H9 (cell line): ENCODE results near the gene LCP1. TPM values are rescaled to one million over a fixed set of nuclear protein-coding genes. Genes with fewer than 3 reads are reported as not detected.

Source experiments
- DNase-seq: peaks from one replicate; pipeline ENCODE4 v3.0.0-alpha.2; 2017
- H2AFZ ChIP-seq: one replicate; pipeline ENCODE4 v1.6.1; 2013; ENCODE audit warnings: mild to moderate bottlenecking, low read length, control low read depth, moderate library complexity
- H2AK5ac ChIP-seq: 2 replicates; pipeline ENCODE4 v1.6.1; 2013; ENCODE audit warnings: low read length, control low read depth, mixed read lengths; ENCODE audit not compliant: insufficient read length
- H2BK120ac ChIP-seq: one replicate; pipeline ENCODE4 v1.6.1; 2013; ENCODE audit warnings: low read depth, mild to moderate bottlenecking, low read length, control low read depth, inconsistent platforms; ENCODE audit not compliant: poor library complexity, severe bottlenecking
- H2BK12ac ChIP-seq: 2 replicates; pipeline ENCODE4 v1.6.1; 2013; ENCODE audit warnings: low read length, control low read depth, mixed read lengths, low read depth; ENCODE audit not compliant: insufficient read length
- H2BK15ac ChIP-seq: 2 replicates; pipeline ENCODE4 v1.6.1; 2013; ENCODE audit warnings: low read depth, low read length, control low read depth
- H2BK20ac ChIP-seq: one replicate; pipeline ENCODE4 v1.6.1; 2013; ENCODE audit warnings: low read depth, mild to moderate bottlenecking, low read length, control low read depth, inconsistent platforms; ENCODE audit not compliant: poor library complexity, severe bottlenecking
- H2BK5ac ChIP-seq: 2 replicates; pipeline ENCODE4 v1.6.1; 2013; ENCODE audit warnings: low read length, control low read depth, mixed read lengths; ENCODE audit not compliant: insufficient read length
- H3K14ac ChIP-seq: 2 replicates; pipeline ENCODE4 v1.6.1; 2013; ENCODE audit warnings: low read length, control low read depth; ENCODE audit not compliant: insufficient read depth
- H3K18ac ChIP-seq: 2 replicates; pipeline ENCODE4 v1.6.1; 2013; ENCODE audit warnings: low read depth, mild to moderate bottlenecking, mixed read lengths, low read length, control low read depth; ENCODE audit not compliant: insufficient read length
- H3K23ac ChIP-seq: 2 replicates; pipeline ENCODE4 v1.6.1; 2013; ENCODE audit warnings: low read length, control low read depth, mixed read lengths, low read depth; ENCODE audit not compliant: insufficient read length
- H3K23me2 ChIP-seq: 2 replicates; pipeline ENCODE4 v1.6.1; 2013; ENCODE audit warnings: low read depth, mild to moderate bottlenecking, mixed read lengths, low read length, control low read depth; ENCODE audit not compliant: insufficient read length, poor library complexity, severe bottlenecking
- H3K27ac ChIP-seq: 2 replicates; pipeline ENCODE4 v1.5.1; 2013; ENCODE audit warnings: low read length, control low read depth, mixed read lengths, low read depth; ENCODE audit not compliant: insufficient read length
- H3K27me3 ChIP-seq: 2 replicates; pipeline ENCODE4 v1.6.1; 2013; ENCODE audit warnings: low read length, control low read depth, inconsistent platforms; ENCODE audit not compliant: insufficient read depth
- H3K4ac ChIP-seq: 2 replicates; pipeline ENCODE4 v1.6.1; 2013; ENCODE audit warnings: low read depth, mild to moderate bottlenecking, control low read depth, inconsistent platforms, low read length, moderate library complexity
- H3K4me1 ChIP-seq: 2 replicates; pipeline ENCODE4 v1.6.1; 2013; ENCODE audit warnings: low read length, control low read depth, inconsistent platforms; ENCODE audit not compliant: insufficient read depth
- H3K4me2 ChIP-seq: 2 replicates; pipeline ENCODE4 v1.6.1; 2013; ENCODE audit warnings: low read length, control low read depth, mixed read lengths; ENCODE audit not compliant: insufficient read length, insufficient read depth
- H3K56ac ChIP-seq: 2 replicates; pipeline ENCODE4 v1.6.1; 2013; ENCODE audit warnings: low read depth, mild to moderate bottlenecking, mixed read lengths, low read length, control low read depth; ENCODE audit not compliant: insufficient read length
- H3K79me1 ChIP-seq: 2 replicates; pipeline ENCODE4 v1.6.1; 2013; ENCODE audit warnings: low read depth, mild to moderate bottlenecking, moderate library complexity, low read length, control low read depth, inconsistent platforms; ENCODE audit not compliant: insufficient read depth, poor library complexity, severe bottlenecking
- H3K79me2 ChIP-seq: 2 replicates; pipeline ENCODE4 v1.6.1; 2013; ENCODE audit warnings: low read length, control low read depth, inconsistent platforms; ENCODE audit not compliant: insufficient read depth
- H3K9ac ChIP-seq: 2 replicates; pipeline ENCODE4 v1.6.1; 2013; ENCODE audit warnings: low read length, control low read depth, mixed read lengths; ENCODE audit not compliant: insufficient read length; ENCODE audit errors: extremely low read depth
- H3K9me3 ChIP-seq: one replicate; pipeline ENCODE4 v1.6.1; 2013; ENCODE audit warnings: low read depth, low read length, inconsistent platforms; ENCODE audit not compliant: control insufficient read depth
- H3T11ph ChIP-seq: one replicate; pipeline ENCODE4 v1.6.1; 2013; ENCODE audit warnings: mild to moderate bottlenecking, low read length, control low read depth, inconsistent platforms
- H4K20me1 ChIP-seq: one replicate; pipeline ENCODE4 v1.6.1; 2013; ENCODE audit not compliant: control insufficient read depth, insufficient read length, insufficient read depth
- H4K5ac ChIP-seq: 2 replicates; pipeline ENCODE4 v1.6.1; 2013; ENCODE audit warnings: low read depth, mild to moderate bottlenecking, mixed read lengths, low read length, control low read depth; ENCODE audit not compliant: insufficient read length
- H4K8ac ChIP-seq: replicated peaks from 2 replicates; pipeline ENCODE4 v1.6.1; 2013; ENCODE audit warnings: low read length, control low read depth, mixed read lengths, low read depth; ENCODE audit not compliant: insufficient read length
- H4K91ac ChIP-seq: 2 replicates; pipeline ENCODE4 v1.6.1; 2013; ENCODE audit warnings: low read depth, mild to moderate bottlenecking, moderate library complexity, mixed read lengths, low read length, control low read depth; ENCODE audit not compliant: insufficient read length
- H3K27ac Mint-ChIP-seq, 3 experiments: 2 replicates in 2 of 3; 3 replicates in 1 of 3; pipeline ENCODE4 v1.8.0; 2020 to 2021; ENCODE audit warnings: mixed read lengths in 3 of 3, mild to moderate bottlenecking in 1 of 3, moderate library complexity in 1 of 3
- H3K27me3 Mint-ChIP-seq: 2 replicates; pipeline ENCODE4 v1.8.0; 2021; ENCODE audit warnings: low read depth, mild to moderate bottlenecking, moderate library complexity, mixed read lengths
- H3K36me3 Mint-ChIP-seq, 3 experiments: 2 replicates in 2 of 3; 3 replicates in 1 of 3; pipeline ENCODE4 v1.8.0; 2020 to 2021; ENCODE audit warnings: low read depth in 3 of 3, mixed read lengths in 3 of 3; ENCODE audit not compliant: insufficient read depth in 1 of 3
- H3K4me1 Mint-ChIP-seq, 2 experiments: 2 replicates each; pipeline ENCODE4 v1.8.0; 2020; ENCODE audit warnings: mixed read lengths in 2 of 2
- H3K4me3 Mint-ChIP-seq, 2 experiments: 2 replicates in 1 of 2; 3 replicates in 1 of 2; pipeline ENCODE4 v1.8.0; 2020 to 2021; ENCODE audit warnings: mild to moderate bottlenecking in 2 of 2, mixed read lengths in 2 of 2, moderate library complexity in 1 of 2
- H3K9me3 Mint-ChIP-seq, 2 experiments: 2 replicates in 1 of 2; 3 replicates in 1 of 2; pipeline ENCODE4 v1.8.0; 2020; ENCODE audit warnings: mild to moderate bottlenecking in 2 of 2, mixed read lengths in 2 of 2, moderate library complexity in 1 of 2
- CTCF ChIP-seq: fragments of 200-600 bp; sonication (generic); conservative IDR thresholded peaks from 3 replicates; pipeline ENCODE4 v1.8.0; 2021; ENCODE audit warnings: antibody characterized with exemption, mild to moderate bottlenecking
- WGBS: extraction: QIAGEN DNeasy Blood & Tissue Kit; methylation state at CpG from one replicate; pipeline ENCODE4 v1.1.7; 2013; ENCODE audit warnings: missing lambda C conversion rate, low lambda C conversion rate, mixed read lengths; ENCODE audit not compliant: insufficient read length; ENCODE audit errors: extremely low coverage; 5-methylcytosine and 5-hydroxymethylcytosine counted together
- total RNA-seq: library from RNA; stranded (reverse); gene quantifications from 2 replicates; pipeline ENCODE4 v1.2.1, GENCODE V29; 2021

The LCP1 gene
- total RNA-seq, 1 experiment from 2014 or later = 0.81 TPM

DNA sequence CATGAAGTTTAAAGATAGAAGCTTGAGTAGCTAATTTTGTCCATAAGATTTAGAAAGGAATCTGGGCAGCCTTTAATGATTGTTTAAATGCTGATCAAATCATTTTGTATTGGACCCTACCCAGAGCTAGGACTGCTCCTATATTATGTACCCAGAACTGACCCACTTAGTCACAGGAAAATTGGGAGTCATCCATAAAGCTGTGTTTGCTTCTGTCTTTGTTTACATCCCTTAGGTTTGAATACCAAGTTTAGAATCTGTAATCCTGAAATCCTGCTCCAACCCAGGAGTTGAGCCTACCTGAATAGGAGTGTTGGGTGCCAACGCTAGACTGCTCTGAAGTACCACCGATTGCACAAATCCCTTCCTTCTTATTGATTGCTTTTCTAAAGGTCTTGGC is 23.8 kb downstream of the LCP1 start:
- Histone ChIP-seq H3K9me3 (no peaks in the 10 kb centered on the region), H3K23ac (no peak overlapping the region), H2AFZ (no peak overlapping the region), H3K56ac (no peak overlapping the region), H2BK20ac (no peak overlapping the region), H3K4me1 (no peaks in the 10 kb centered on the region), H3K79me1 (no peaks in the 10 kb centered on the region), H2BK15ac (no peak overlapping the region), H4K8ac (no peak overlapping the region), H3K18ac (no peak overlapping the region), H3K4ac (no peak overlapping the region), H2BK5ac (no peak overlapping the region), H3K27me3 (no peaks in the 10 kb centered on the region), H3K23me2 (no peaks in the 10 kb centered on the region), H3K9ac (no peak overlapping the region), H4K20me1 (no peaks in the 10 kb centered on the region), H3K27ac (no peak overlapping the region), H3K79me2 (no peaks in the 10 kb centered on the region), H3K4me2 (no peak overlapping the region), H2AK5ac (no peak overlapping the region), H2BK12ac (no peak overlapping the region), H2BK120ac (no peak overlapping the region), H3K14ac (no peak overlapping the region), H4K91ac (no peak overlapping the region), H4K5ac (no peak overlapping the region), H3T11ph (no peak overlapping the region)
- Mint-ChIP-seq H3K9me3 (peaks cover 12% of the 10 kb centered on the region in 2 experiments; a peak in 4 of 5 replicates), H3K36me3 (peaks cover 0 to 11% (median 2%) of the 10 kb centered on the region in 3 experiments; a peak in 3 of 7 replicates), H3K4me3 (no peak overlapping the region), H3K27me3 (no peaks in the 10 kb centered on the region; the same call in 1 of the 2 replicates), H3K27ac (no peak overlapping the region), H3K4me1 (no peaks in the 10 kb centered on the region)
- no peak for TF ChIP-seq CTCF
- no CpG with 5 or more reads among the region's 2 CpGs for WGBS
- no peak for DNase-seq
